Adrenal gland (tissue), 5 donors: Measurements from ENCODE around the gene SRCIN1.

Source experiments
- POLR2A ChIP-seq, 2 donors: fragments of 450-650 bp; IDR thresholded peaks; one replicate each; pipeline ENCODE4 v1.6.1; 2017; ENCODE audit warnings: antibody characterized with exemption in 2 of 2, mild to moderate bottlenecking in 2 of 2, moderate library complexity in 1 of 2
- TF ChIP-seq, protein P1 (sequence below), 6 experiments: fragments of 450-650 bp in 4 of 6; fragments of 200-600 bp in 2 of 6; sonication (generic) in 1 of 6; IDR thresholded peaks; 1 replicate in 5 of 6; 2 replicates in 1 of 6; pipeline versions ENCODE4 v1.5.1 to v1.8.0; 2016 to 2021; ENCODE audit warnings: antibody characterized with exemption in 6 of 6, mild to moderate bottlenecking in 2 of 6, moderate library complexity in 1 of 6
- donor health status: DM: no; HTN: no; CAD: no.

DNA sequence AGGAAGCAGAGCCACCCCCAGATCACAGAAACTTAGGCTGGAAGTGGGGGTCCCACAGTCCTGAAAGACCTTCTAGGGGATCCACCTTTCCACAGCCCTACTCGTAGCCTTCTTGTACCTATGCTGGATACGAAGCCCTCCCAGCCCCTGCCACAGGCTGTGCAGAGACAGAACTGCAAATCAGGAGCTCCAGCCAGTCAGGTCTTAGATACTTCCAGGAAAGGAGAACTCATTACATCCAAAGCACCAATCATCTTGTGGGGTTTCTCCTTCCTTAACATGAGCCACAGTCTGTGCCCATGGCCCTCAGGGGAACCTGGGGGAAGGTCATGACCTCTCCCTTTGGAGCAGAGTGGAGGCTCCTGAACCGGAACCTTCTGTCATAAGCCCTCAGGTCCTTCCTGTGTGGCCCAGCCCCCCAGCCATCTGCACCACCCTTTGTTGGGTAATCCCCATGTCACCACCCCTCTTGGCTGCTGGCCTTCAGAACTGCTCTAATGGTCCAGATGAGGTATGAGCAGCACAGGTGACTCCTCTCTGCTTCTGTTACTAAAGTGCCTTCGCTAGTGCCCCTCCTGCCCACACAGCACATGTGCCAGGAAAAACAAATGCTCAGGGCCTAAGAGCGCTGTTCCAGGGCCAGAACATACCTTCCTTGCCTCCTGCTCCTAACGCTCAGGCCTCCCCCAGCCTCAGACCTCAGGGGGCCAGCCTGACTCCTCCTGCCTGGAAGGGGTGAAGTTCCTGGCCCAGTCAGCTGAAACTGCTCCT is 14.6 kb downstream of the SRCIN1 start:
- TF ChIP-seq, protein P1, sequence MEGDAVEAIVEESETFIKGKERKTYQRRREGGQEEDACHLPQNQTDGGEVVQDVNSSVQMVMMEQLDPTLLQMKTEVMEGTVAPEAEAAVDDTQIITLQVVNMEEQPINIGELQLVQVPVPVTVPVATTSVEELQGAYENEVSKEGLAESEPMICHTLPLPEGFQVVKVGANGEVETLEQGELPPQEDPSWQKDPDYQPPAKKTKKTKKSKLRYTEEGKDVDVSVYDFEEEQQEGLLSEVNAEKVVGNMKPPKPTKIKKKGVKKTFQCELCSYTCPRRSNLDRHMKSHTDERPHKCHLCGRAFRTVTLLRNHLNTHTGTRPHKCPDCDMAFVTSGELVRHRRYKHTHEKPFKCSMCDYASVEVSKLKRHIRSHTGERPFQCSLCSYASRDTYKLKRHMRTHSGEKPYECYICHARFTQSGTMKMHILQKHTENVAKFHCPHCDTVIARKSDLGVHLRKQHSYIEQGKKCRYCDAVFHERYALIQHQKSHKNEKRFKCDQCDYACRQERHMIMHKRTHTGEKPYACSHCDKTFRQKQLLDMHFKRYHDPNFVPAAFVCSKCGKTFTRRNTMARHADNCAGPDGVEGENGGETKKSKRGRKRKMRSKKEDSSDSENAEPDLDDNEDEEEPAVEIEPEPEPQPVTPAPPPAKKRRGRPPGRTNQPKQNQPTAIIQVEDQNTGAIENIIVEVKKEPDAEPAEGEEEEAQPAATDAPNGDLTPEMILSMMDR (IDR thresholded peaks at IDR 0.05): no peak
- no peak for TF ChIP-seq POLR2A (IDR thresholded peaks at IDR 0.05)
